Neural cell (in vitro differentiated cells): Measurements from ENCODE around the gene GNG7.

Experiments used
- EP300 ChIP-seq: fragments of 450-650 bp; conservative IDR thresholded peaks from 2 replicates; pipeline ENCODE4 v1.6.1; 2014; ENCODE audit warnings: antibody characterized with exemption, mild to moderate bottlenecking, moderate library complexity; ENCODE audit not compliant: poor library complexity, severe bottlenecking
- EZH2 ChIP-seq: fragments of 200-600, 300-800 bp; shearing (Covaris generic), sonication (generic); IDR thresholded peaks from 2 replicates; pipeline ENCODE4 v1.6.1; 2014; ENCODE audit warnings: antibody characterized with exemption, low read length, borderline replicate concordance, mild to moderate bottlenecking; ENCODE audit not compliant: insufficient read depth, poor library complexity, severe bottlenecking
- POLR2AphosphoS5 ChIP-seq: IDR thresholded peaks from 2 replicates; pipeline ENCODE4 v1.6.1; 2012
- RAD21 ChIP-seq: fragments of 450-650 bp; conservative IDR thresholded peaks from 2 replicates; pipeline ENCODE4 v1.6.1; 2014; ENCODE audit warnings: antibody characterized with exemption, mild to moderate bottlenecking, moderate library complexity
- TF ChIP-seq, protein P1 (sequence below): fragments of 450-650 bp; IDR thresholded peaks from 2 replicates; pipeline ENCODE4 v1.5.1; 2014; ENCODE audit warnings: antibody characterized with exemption, mild to moderate bottlenecking, moderate library complexity; ENCODE audit not compliant: poor library complexity, severe bottlenecking

DNA sequence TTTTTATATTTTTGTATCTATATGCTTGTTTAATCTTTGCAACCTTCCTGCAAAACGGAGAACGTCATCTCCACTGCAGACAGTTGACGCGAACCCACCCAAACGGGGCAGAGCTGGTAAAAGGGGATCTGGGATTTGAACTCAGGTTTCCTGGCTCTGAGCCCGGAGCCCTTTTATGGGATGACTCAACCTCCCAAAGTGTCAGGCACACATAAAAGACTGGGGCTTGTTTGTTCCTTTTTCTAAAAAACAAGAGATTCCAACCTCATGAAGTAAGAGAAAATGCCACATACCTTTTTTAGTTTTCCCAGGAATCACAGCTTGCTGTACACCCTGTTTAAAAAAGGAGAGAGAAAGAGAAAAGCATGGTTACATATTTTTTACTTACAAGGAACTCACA lies 147.6 kb downstream of the GNG7 start:
- TF ChIP-seq, protein P1, sequence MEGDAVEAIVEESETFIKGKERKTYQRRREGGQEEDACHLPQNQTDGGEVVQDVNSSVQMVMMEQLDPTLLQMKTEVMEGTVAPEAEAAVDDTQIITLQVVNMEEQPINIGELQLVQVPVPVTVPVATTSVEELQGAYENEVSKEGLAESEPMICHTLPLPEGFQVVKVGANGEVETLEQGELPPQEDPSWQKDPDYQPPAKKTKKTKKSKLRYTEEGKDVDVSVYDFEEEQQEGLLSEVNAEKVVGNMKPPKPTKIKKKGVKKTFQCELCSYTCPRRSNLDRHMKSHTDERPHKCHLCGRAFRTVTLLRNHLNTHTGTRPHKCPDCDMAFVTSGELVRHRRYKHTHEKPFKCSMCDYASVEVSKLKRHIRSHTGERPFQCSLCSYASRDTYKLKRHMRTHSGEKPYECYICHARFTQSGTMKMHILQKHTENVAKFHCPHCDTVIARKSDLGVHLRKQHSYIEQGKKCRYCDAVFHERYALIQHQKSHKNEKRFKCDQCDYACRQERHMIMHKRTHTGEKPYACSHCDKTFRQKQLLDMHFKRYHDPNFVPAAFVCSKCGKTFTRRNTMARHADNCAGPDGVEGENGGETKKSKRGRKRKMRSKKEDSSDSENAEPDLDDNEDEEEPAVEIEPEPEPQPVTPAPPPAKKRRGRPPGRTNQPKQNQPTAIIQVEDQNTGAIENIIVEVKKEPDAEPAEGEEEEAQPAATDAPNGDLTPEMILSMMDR, result no peak
- TF ChIP-seq EP300, result no peak
- TF ChIP-seq EZH2, result no peak
- TF ChIP-seq RAD21, result no peak
- no peak for TF ChIP-seq POLR2AphosphoS5
